GM18867 (cell line): ENCODE data around the gene ERBB4.
"Not testable (repeated sequence)": the region's sequence is repeated elsewhere in the genome, so short reads cannot be mapped to it uniquely, and the experiment has no call there.

Experiments used
- ATAC-seq: cut with Tn5 transposase; IDR thresholded peaks from one replicate; pipeline ENCODE4 v1.9.1; 2021; ENCODE audit warnings: mild to moderate bottlenecking, moderate library complexity; ENCODE audit not compliant: unreplicated experiment

ERBB4 gene

DNA sequence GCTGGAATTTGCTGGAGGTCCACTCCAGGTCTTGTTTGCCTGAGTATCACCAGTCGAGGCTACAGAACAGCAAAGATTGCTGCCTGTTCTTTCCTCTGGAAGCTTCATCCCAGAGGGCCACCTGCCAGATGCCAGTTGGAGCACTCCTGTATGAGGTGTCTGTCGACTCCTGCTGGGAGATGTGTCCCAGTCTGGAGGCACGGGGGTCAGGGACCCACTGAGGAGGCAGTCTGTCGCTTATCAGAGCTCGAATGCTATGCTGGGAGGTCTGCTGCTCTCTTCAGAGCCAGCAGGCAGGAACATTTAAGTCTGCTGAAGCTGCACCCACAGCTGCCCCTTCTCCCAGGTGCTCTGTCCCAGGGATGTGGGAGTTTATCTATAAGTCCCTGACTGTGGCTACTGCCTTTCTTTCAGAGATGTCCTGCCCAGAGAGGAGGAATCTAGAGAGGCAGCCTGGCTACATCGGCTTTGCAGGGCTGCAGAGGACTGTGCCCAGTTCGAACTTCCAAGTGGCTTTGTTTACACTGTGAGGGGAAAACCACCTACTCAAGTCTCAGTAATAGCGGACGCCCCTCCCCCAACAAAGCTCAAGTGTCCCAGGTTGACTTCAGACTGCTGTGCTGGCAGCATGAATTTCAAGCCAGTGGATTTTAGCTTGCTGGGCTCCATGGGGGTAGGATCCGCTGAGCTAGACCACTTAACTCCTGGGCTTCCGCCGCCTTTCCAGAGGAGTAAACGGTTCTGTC is 301.1 kb downstream of the ERBB4 start:
- ATAC-seq = no peak

DNA sequence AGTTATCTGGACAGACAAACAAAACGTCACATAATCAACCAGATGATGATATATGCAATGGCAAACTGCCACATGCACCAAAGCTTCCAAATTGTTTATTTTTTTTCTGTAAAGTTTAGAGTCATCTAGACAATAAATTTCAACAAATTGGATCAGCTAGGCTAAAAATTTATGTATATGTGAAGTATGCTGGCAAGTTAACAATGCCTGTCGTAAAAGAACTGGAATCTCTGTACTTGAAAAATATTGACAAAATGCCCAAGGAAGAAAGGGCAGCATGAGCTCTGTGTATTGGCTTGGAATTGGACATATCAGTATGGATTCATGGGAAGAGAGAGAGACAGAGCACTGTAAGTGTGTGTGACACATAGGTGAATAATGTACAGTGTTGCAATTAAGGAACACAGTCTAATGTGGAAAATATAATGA is 309.8 kb downstream of the ERBB4 start:
- ATAC-seq = no peak

DNA sequence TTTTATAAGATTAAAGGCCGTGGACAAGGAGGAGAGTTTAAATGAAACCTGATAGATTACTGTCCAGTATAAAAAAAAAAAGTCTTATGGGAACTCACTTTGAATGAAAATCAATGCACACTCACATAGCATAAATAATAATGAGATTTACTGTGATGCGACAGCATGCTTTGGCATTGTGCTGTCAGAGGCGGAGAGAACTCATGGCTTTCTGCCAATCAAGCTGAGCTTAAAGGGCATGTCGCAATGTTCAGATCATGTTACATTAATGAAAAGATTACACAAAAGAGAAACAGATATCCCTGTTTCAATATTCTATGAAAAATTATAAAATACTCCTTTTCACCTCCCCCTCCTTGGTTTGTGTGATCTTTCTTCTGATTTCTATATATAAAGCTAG is 310.8 kb downstream of the ERBB4 start:
- ATAC-seq = no peak

DNA sequence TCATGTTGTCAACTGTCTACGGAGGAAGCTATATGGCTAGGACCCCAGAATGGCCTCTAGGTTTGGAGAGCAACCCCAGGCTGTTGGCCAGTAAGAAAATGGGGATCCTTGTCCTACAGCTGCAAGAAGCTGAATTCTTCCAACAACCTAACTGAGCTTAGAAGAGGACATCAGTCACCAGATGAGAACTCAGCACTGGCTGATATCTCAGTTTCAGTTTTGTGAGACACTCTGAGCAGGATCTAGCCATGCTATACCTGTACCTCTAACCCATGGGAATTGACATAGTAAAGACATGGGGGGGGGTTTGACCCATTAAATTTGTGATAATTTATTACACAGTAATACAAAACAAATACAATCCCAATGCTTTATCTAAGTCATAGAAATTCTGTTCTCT is 312.5 kb downstream of the ERBB4 start:
- no peak for ATAC-seq

DNA sequence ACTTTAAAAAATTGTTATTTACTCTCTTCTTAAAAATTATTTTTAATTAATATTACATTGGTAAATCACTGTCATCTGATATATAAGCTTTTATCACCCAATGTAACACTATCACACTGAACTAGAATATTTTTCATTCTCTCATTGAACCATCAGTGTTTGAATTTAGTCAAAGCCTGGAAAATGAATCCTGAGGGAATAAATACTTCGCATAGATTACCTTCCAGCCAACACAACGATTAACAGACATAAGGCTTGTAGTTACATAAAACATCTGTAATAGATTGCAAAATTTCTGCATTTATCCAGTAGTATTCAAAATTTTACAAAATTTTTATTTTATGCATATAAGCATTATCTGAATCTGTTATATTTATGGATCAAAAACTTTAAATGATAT is 314.9 kb downstream of the ERBB4 start:
- ATAC-seq = no peak

DNA sequence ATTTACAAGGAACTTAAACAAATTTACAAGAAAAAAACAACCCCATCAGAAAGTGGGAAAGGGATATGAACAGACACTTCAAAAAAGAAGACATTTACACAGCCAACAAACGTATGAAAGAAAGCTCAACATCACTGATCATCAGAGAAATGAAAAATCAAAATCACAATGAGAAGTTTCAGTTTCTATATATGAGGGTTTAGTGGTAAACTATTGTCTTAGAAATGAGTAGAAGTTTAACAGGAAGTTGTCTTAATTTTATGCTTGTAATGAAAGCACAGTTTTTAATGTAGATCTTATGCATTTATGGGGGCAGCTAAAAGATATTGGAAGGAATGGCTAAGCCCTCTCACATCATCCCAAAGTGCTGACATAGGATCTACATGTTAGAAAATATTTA is 325.4 kb downstream of the ERBB4 start:
- ATAC-seq = peak; percentile 90

DNA sequence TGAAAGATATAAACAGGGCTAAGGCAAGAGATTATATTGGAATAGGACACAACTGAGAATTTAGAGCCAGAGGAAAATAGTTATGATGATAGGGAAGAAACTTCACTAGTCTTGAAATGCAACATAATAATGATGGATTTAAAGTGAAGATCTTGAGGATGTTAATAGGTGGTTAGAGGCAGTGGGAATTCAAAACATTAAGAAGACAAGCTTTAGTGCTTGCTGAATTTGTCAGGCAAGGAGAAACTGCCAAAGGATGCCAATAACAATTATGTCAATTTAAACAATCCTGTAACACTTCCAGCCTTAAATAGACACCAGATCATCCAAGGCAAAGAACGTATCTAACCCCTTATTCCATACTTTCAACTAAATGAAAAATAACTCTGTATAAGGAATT is 330.1 kb downstream of the ERBB4 start:
- ATAC-seq = no peak

DNA sequence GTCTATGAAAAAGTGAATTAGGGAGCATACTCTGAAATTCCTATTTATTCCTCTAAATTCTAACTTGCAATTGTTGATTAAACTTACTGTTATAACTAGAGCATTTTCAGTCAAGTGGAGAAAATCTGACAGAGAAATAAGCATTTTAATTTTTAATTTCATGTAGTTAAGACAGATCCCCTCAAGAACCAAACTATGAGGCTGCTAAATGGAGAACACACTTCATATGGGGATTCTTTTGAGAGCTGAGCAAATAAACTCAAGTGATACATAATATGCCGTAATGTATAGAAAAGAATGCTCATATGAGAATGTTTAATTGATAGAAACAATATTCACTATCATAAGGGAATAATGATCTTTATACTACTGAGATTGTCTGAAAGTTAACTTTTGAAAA is 340.8 kb downstream of the ERBB4 start:
- no peak for ATAC-seq

DNA sequence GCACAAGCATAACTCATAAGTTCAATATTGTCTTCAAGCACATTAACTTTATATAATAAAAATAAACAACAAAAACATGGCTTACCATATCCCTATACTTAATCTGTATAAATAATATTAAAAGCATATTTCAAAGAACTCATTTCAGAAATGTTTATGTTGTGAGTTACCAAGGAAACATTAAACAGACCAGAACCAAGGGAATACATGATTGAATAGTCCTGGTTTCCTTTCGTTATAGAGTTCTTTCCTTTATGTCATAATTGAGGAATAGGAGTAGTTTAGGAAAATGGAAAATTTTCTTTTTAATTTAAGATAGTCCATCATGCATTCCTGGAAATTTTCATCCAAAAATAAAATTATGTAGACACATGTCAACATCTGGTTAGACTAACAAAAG is 343.0 kb downstream of the ERBB4 start:
- ATAC-seq = no peak

DNA sequence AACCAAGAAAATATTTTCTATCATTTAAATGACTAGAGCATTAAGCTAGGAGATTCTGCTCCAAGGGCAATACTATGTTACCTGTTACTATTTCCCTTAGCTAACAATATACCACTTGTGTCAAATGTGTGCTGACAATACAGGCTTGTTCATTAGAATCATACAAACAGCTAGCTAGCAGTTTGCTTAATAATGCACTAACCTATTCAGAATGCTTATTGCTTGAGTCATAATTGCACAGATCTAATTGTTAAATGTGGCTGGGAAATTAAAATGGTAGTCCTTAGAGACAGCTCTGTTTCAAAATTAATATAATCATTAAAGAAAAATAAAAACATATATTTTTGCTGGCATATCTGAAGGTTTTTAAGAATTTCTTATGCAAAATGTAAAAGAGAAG is 344.2 kb downstream of the ERBB4 start:
- ATAC-seq = no peak

DNA sequence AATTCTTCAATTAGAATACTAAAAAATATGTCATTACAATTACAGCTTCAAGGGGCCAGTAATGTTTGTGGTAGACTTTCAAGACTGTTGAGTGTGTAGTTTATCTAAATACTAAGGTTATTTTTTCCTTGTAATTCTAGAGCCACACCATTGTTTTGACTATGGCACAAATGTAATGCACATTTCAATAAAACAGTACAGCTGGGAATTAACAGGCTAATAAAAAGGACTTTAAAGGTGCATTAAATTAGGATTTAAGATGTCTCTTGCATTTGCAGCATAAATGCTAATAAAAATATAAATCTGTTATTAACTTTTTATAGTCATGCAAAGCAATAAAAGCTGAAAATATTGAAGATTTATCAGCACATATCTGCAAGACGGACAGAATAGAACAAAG is 344.8 kb downstream of the ERBB4 start:
- ATAC-seq = no peak

DNA sequence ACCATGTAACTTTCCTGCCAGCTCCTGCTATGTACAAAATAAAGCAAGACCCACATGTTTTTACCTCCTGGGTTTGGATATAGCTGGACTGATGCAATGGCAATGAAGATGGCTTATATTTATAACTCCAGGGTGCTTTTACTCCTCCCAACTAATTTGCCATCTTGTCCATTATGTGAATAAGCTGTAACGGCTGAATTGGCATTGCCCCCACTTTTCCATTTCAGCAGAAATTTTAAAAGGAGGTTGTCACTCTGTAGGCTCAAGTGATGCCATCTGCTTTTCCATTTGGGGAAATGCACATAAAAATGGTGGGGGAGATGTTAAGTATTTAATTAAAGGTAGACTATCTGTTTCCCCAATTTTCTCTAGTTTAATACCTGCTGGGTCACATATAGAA is 345.5 kb downstream of the ERBB4 start:
- ATAC-seq = no peak

DNA sequence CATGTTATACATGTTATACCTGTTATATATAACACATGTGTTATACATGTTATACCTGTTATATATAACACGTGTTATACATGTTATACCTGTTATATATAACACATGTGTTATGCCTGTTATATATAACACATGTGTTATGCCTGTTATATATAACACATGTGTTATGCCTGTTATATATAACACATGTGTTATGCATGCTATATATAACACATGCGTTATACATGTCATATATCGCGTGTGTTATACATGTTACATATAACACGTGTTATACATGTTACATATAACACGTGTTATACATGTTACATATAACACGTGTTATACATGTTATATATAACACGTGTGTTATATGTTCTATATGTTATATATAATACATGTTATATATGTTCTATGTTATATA is 347.2 kb downstream of the ERBB4 start:
- ATAC-seq = not testable (repeated sequence)

DNA sequence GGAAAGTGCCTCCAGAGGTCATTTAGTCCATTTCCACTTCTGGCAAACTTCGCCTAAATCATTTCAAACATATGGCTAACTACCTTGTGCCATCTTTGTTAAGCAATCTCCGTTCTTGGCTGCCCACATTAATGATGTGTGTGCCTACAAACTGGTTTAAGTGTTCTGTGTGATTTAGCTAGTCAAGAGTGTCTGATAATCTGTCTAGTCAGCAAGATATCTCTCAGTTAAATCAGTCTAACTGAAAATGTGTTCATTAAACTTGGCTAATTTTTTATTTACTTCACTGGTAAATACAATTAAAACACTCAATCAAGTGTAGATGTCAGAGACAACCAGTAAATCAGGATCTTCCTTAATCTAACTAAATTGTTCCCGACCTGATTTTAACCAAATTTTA is 352.4 kb downstream of the ERBB4 start:
- ATAC-seq = no peak

DNA sequence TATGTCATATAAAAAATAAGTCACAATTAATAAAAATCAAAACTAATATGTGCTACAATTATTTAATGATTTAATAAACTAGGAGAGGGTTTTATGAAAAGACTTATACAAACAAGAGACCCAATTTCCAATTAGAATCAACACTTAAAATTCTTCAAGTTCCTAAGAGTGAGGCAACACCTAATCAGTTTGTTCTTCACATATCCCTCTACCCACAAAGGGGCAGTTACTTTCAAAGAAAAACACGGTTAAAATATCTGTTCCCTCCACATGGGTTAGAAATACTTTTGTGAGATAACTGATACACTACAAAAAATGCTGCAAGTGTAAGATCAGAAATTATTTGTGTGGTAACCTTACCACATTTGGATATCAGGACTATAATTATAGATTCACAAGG is 357.0 kb downstream of the ERBB4 start:
- ATAC-seq = no peak

DNA sequence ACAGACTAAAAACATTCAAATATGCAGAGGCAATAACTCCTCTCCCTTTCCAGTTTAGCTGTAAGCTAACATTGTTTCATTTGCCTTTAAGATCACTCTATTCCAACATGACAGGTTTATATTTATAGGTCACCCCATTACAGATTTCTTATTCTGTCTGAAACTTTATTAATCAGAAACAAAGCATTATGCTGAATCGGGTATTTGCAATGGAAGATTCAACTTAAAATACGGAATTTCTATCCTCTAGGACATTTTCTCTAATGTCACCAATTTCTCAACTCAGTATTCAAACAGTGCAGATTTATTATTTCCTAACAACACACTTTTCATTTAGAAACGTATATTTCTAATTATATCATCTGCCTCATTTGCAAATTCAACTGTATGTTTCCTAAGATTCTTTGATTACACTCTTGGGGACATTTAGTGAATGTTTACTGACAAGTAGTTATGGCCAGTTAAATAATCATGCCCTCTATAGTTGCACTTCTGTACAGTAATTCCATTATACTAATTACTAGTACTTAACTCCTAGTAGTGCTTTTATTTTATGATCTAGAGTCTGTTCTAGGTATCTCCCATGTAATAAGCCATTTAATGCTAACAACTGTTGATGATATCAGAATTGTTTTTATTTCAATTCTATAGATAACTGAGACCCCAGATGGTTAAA is 358.1 kb downstream of the ERBB4 start:
- no peak for ATAC-seq

DNA sequence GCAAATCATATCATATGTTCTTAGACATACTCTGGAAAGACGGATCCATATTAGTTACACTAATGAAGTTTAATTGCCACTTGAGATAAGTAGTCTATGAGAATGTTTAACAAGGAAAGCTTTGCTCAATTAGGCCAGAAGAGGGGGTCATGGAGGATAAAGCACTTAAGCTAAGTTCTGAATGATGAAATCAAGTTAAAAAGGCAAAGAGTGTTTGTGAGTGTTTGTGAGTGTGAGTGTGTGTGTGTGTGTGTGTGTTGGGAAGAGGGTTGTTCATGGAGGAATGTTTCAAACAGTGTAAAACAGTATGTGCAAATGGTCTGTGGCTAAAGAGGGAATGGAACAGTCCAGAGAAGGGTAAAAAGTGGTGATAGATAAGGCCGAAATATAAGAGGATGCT is 360.9 kb downstream of the ERBB4 start:
- no peak for ATAC-seq

DNA sequence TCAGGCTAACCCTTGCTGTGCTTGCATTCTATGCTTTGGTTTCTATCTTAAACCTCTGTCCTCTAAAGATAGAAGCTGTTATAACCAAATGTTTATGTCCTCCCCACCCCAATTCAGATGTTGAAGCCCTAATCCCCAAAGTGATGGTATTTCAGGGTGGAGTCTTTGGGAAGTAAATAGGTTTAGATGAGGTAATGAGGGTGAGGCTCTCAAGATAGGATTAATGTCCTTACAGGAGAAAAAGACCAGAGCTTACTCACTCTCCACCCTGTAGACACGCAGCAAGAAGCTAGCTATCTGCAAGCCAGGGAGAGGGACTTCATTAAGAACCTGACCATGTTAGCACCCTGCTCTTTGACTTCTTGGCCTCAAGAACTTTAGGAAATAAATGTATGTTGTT is 362.5 kb downstream of the ERBB4 start:
- ATAC-seq = no peak

DNA sequence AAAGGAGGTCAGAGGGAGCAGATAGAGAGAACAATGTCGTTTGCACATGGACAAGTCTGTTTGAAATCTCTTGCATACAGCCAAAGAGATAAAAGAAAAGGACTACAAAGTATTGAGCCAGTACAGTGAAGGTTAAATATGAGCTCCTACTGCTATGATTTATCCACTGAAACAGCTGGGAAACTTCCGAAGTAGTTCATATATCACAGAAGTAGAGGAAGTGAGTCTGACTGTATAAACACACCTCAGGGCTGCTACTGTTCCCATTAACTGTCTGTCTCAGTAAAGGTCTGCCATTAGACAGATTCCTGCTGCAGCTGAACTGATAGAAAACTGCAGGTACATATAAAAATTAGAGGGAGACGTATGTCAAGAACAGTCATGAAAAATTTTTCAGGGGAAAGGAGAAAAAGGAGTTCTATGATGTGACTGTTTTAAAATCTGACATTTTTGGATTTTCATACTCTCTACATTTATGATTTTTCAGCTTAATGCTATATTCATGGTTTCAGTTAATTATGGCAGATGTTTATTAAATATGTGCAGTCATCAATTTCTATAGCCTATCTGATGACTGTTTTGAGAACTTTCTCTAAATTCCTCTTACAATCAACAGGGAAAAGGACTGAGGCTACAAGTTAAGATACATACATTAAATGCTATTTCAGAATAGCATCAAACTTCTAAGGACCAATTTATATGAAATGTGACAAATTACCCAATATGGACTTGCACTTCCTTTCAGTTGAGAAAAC is 364.7 kb downstream of the ERBB4 start:
- no peak for ATAC-seq

DNA sequence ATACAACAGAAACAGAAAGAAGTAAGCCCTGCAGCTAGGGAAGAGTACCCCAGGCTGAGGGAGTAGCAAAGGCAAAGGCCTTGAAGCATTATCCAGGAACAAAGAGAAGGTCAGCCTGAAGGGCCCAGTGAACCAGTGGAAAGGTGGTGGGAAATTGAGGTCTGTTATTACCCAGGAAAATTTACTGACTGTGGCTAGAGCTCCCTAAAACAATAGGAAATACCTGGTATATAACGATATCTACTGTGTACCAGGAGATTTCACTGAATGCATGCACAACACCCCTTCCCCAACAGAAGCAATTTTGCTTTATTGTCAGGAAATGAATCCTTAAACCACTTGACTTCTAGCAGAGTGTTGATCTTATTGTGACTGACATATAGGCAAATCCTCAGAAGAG is 365.3 kb downstream of the ERBB4 start:
- ATAC-seq = no peak

DNA sequence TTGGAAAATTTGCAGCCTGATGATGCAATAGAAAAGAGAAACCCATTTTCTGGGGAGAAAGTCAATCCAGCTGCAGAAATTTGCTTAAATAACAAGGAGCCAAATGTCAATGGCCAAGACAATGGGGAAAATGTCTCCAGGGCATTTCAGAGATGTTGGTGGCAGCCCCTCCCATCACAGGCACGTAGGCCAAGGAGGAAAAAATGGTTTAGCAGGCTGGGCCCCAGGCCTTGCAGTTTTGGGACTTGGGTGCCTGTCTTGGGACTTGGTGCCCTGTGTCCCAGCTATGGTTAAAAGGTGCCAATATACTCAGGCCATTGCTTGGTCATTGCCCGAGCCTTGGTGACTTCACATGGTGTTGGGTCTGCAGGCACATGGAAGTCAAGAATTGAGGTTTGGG is 368.2 kb downstream of the ERBB4 start:
- no peak for ATAC-seq

DNA sequence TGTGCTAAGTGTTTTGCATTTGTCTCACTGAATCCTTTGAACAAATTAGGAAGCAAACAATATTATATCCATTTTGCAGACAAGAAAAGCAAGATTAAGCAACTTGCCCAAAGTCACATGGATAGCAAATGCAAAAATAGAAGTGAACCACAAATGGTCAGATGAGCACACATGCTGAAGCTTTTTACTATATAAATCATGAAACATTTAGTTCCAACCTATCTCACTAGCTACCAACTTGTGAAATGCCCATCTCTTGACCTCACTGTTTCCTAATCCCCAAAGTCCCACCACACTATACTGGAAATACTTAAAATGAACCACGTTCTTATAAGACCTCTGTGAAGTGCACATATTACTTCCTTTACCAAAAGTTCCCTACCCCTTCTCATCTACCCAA is 380.5 kb downstream of the ERBB4 start:
- ATAC-seq = no peak
